Measurements from ENCODE around the gene STAT1. TPM values are rescaled to one million over a fixed set of nuclear protein-coding genes. Genes with fewer than 3 reads are reported as not detected.
A peak's percentile ranks its signal among the peaks of the same experiment; 100 is the strongest.

The STAT1 gene
- 100 to 1,000 TPM in 3 of 4 donors, 10 to 100 TPM in 1; 56.6 to 153 (median 125) TPM for polyA plus RNA-seq (ENCODE audit: insufficient read length in 4 of 4)

DNA sequence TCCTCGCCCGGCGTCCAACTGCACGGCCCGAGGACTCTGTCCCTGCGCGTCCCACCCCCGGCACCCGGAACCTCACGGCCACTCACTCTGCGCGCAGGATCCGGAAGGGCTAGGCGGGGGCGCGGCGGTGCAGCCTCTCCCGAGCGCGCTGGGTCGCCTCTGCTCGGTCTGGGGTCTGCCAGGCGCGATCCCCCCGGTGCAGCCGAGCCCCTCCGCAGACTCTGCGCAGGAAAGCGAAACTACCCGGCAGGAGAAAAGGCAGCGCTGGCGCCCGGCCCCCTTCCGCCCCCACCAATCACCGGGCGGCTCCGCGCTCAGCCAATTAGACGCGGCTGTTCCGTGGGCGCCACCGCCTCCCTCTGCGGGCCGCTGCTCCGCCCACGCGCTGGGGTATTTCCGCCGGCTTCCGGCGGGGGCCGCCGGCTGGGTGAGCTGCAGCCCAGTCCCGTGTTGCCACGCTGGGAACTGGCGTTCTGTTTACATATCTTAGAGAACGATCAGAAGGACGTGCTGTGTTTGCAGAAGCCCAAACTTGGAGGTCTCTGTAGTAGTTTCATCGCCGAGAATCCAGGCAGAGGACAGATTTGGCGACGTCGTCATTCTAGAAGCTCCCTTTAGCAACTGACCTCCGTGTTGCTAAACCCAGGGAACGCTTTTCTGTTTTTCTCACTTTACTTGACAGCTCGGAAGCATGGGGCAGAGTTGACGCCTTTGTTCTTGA, at the start of gene STAT1:
STAT1 (minus strand) TSS at position 240 of the 721 bp plus-strand sequence. CDS start 4,168 bp downstream, outside the sequence.
- peak; percentile 79 to 89 (median 88) for DNase-seq (ENCODE audit: low read depth in 4 of 4, low spot score in 3 of 4)

GRCh38 chr2:191063584-191063983, 49.6 kb upstream of the STAT1 start:
- no peak for DNase-seq (ENCODE audit: low read depth in 4 of 4, low spot score in 3 of 4)

- no peak for DNase-seq (ENCODE audit: low read depth in 4 of 4, low spot score in 3 of 4)
Observed at GRCh38 chr2:191061381-191061980, 47.5 kb upstream of the STAT1 start.

- DNase-seq (ENCODE audit: low read depth in 4 of 4, low spot score in 3 of 4) = no peak
Observed at GRCh38 chr2:191059308-191059707, 45.3 kb upstream of the STAT1 start.

GRCh38 chr2:191056228-191056627, 42.3 kb upstream of the STAT1 start:
- DNase-seq (ENCODE audit: low read depth in 4 of 4, low spot score in 3 of 4) = no peak

DNA sequence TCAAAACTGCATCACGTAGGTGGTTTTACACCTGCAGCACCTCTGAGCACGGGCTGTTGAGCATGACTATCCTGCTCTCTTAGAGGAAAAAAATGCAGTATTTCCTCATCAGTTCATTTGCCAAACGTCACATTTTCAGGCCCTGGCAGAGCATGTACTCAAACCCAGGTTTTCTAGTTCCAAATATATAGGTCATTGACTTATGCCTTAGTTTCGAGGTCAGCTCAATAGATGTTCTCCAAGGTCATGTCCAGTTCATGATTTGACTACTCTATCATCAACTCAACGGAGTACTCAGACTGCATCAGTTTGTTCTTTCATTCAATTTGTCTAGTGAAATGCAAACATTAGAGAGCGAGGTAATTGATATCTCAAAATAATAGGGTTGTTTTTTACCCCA, 39.3 kb upstream of the STAT1 start:
- DNase-seq (ENCODE audit: low read depth in 4 of 4, low spot score in 3 of 4) = no peak

- peak in 3 of 4 donors; percentile 18 to 59 (median 37) for DNase-seq (ENCODE audit: low read depth in 4 of 4, low spot score in 3 of 4)
Observed at GRCh38 chr2:191051825-191052778, 38.1 kb upstream of the STAT1 start.

- DNase-seq (ENCODE audit: low read depth in 4 of 4, low spot score in 3 of 4) = no peak
Observed at GRCh38 chr2:191051177-191051576, 37.2 kb upstream of the STAT1 start.

- DNase-seq (ENCODE audit: low read depth in 4 of 4, low spot score in 3 of 4) = no peak
Observed at GRCh38 chr2:191050640-191050987, 36.6 kb upstream of the STAT1 start.

DNA sequence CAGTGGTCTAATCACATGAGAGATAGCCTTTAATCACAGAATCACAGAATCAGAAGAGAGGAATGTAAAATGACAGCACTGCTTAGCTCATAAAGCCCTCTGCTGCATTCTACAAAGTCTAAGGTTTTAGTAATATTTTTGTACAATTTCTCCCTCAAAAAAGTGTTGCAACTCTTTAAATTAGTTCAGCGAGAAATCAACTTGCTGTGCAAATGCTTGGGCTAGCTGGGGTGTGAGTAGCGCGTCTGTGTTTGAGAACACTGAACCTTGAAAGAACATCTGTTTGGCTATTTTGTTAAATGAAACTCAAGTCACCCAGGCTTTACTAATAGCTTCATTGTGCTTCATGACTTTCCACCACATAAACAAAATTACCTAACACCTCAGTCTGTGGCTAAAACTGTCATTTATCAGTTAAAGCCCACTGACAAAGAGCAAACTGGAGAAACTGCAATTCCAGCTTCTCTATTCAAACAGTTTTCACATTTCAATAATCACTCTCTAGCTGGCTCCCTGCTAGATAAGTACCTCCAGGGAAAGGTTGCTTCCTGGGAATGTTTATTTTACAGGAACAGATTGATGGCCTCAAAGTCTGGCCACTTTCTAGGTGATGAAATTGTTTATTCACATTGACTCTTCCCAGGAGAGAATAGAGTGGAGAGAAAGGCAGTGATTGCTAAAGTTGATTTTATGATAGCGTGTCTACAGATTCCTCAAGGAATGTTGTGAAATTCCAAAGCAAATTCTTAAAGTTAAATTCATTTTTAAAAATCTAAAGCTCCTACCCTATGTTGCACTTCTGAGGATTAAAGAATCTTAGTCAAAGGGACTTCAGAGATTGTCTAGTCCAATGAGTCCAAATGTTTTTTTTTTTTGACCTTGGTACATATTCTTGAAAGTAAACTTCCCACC, 36.0 kb upstream of the STAT1 start:
- DNase-seq (ENCODE audit: low read depth in 4 of 4, low spot score in 3 of 4) = peak in 1 of 4 donors; percentile 10

- DNase-seq (ENCODE audit: low read depth in 4 of 4, low spot score in 3 of 4) = no peak
Observed at GRCh38 chr2:191048073-191048472, 34.1 kb upstream of the STAT1 start.

GRCh38 chr2:191045141-191045540, 31.2 kb upstream of the STAT1 start:
- no peak for DNase-seq (ENCODE audit: low read depth in 4 of 4, low spot score in 3 of 4)

GRCh38 chr2:191043438-191043837, 29.5 kb upstream of the STAT1 start:
- DNase-seq (ENCODE audit: low read depth in 4 of 4, low spot score in 3 of 4) = no peak

- DNase-seq (ENCODE audit: low read depth in 4 of 4, low spot score in 3 of 4) = no peak
Observed at GRCh38 chr2:191041418-191042161, 27.6 kb upstream of the STAT1 start.

GRCh38 chr2:191039616-191040015, 25.6 kb upstream of the STAT1 start:
- DNase-seq (ENCODE audit: low read depth in 4 of 4, low spot score in 3 of 4) = no peak

DNA sequence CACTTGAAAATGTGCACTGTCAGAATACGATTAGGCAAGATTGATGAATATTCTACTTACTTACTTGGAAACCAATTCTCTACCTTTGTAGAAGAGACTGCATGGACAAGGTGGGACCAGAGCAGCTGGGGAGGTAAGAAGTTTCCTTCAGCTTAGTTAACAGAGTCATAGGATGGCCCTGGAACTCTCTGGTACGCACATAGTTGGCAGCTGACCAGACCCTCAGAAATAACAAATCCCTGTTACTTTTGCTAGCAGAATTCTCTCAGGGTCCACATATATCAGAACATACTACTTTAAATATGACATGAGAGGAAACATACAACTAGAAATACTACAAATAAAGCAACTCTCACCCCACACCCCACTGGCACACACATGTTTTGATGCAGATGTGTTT, 24.8 kb upstream of the STAT1 start:
- DNase-seq (ENCODE audit: low read depth in 4 of 4, low spot score in 3 of 4) = no peak

GRCh38 chr2:191038241-191038725, 24.3 kb upstream of the STAT1 start:
- DNase-seq (ENCODE audit: low read depth in 4 of 4, low spot score in 3 of 4) = no peak

- no peak for DNase-seq (ENCODE audit: low read depth in 4 of 4, low spot score in 3 of 4)
Observed at GRCh38 chr2:191037351-191037750, 23.4 kb upstream of the STAT1 start.

- no peak for DNase-seq (ENCODE audit: low read depth in 4 of 4, low spot score in 3 of 4)
Observed at GRCh38 chr2:191036363-191036762, 22.4 kb upstream of the STAT1 start.

Measured in left renal pelvis (tissue), 4 donors.